ENCODE data around the gene MMP2.
A peak's percentile ranks its signal among the peaks of the same experiment; 100 is the strongest.

The MMP2 gene

GRCh38 chr16:55478827-55479429 is at the start of gene MMP2:
TSS of gene MMP2 (plus strand) at chr16:55479198. CDS start at chr16:55479480, 282 bp downstream.
- DNase-seq, result no peak

- no peak for DNase-seq
These were observed 46.0 kb upstream of the MMP2 start for GRCh38 chr16:55433030-55433429.

- DNase-seq, result no peak
These were observed 45.5 kb upstream of the MMP2 start for GRCh38 chr16:55433535-55433934.

- no peak for DNase-seq
These were observed 45.0 kb upstream of the MMP2 start for GRCh38 chr16:55434000-55434399.

- no peak for DNase-seq
These were observed 43.6 kb upstream of the MMP2 start for GRCh38 chr16:55435387-55435786.

- no peak for DNase-seq
These were observed 42.4 kb upstream of the MMP2 start for GRCh38 chr16:55436587-55436986.

GRCh38 chr16:55437625-55438024 is 41.4 kb upstream of the MMP2 start:
- DNase-seq, result no peak

GRCh38 chr16:55438281-55438680 is 40.7 kb upstream of the MMP2 start:
- DNase-seq, result no peak

- no peak for DNase-seq
These were observed 39.8 kb upstream of the MMP2 start for GRCh38 chr16:55439101-55439690.

GRCh38 chr16:55443434-55444346 is 35.3 kb upstream of the MMP2 start:
- DNase-seq, result no peak

GRCh38 chr16:55444754-55445485 is 34.1 kb upstream of the MMP2 start:
- DNase-seq, result no peak

GRCh38 chr16:55447231-55447630 is 31.8 kb upstream of the MMP2 start:
- DNase-seq, result no peak

GRCh38 chr16:55452996-55453395 is 26.0 kb upstream of the MMP2 start:
- DNase-seq, result no peak

GRCh38 chr16:55453909-55454308 is 25.1 kb upstream of the MMP2 start:
- no peak for DNase-seq

GRCh38 chr16:55454861-55455260 is 24.1 kb upstream of the MMP2 start:
- DNase-seq, result no peak

- DNase-seq, result no peak
These were observed 16.8 kb upstream of the MMP2 start for GRCh38 chr16:55462241-55462640.

- no peak for DNase-seq
These were observed 14.6 kb upstream of the MMP2 start for GRCh38 chr16:55464375-55464774.

- peak; percentile 87 for DNase-seq
These were observed 13.7 kb upstream of the MMP2 start for GRCh38 chr16:55465077-55465896.

- no peak for DNase-seq
These were observed 12.8 kb upstream of the MMP2 start for GRCh38 chr16:55466209-55466608.

GRCh38 chr16:55467898-55468297 is 11.1 kb upstream of the MMP2 start:
- DNase-seq, result no peak

- DNase-seq, result no peak
These were observed 10.5 kb upstream of the MMP2 start for GRCh38 chr16:55468352-55468990.

Data from stimulated activated CD4-positive, alpha-beta T cell treated with anti-CD3 and anti-CD28 coated beads, Interleukin-4, amount 100 ng/mL, for 24 hours (primary cell).